Glomerular visceral epithelial cell (primary cell): ENCODE results near the gene CSF2RB.

ENCODE experiments used
- DNase-seq: peaks from one replicate; pipeline ENCODE4 v3.0.0-alpha.2; 2016; ENCODE audit errors: extremely low spot score

The CSF2RB gene

GRCh38 chr22:36936362-36937116 is 23.1 kb downstream of the CSF2RB start:
- DNase-seq: no peak

GRCh38 chr22:36937319-36938027 is 24.0 kb downstream of the CSF2RB start:
- DNase-seq: no peak

GRCh38 chr22:36938028-36938425 is 24.6 kb downstream of the CSF2RB start:
- no peak for DNase-seq

GRCh38 chr22:36938886-36939285 is 25.5 kb downstream of the CSF2RB start:
- DNase-seq: no peak

- no peak for DNase-seq
These were observed 27.2 kb downstream of the CSF2RB start for GRCh38 chr22:36940676-36941075.

GRCh38 chr22:36942556-36942955 is 29.1 kb downstream of the CSF2RB start:
- no peak for DNase-seq

- no peak for DNase-seq
These were observed 33.2 kb downstream of the CSF2RB start for GRCh38 chr22:36946421-36947158.

GRCh38 chr22:36948273-36949225 is 35.1 kb downstream of the CSF2RB start:
- no peak for DNase-seq

- DNase-seq: no peak
These were observed 37.6 kb downstream of the CSF2RB start for GRCh38 chr22:36950797-36951590.

GRCh38 chr22:36951746-36952145 is 38.3 kb downstream of the CSF2RB start:
- no peak for DNase-seq

GRCh38 chr22:36953239-36954080 is 40.0 kb downstream of the CSF2RB start:
- no peak for DNase-seq

- no peak for DNase-seq
These were observed 41.0 kb downstream of the CSF2RB start for GRCh38 chr22:36954251-36955014.

GRCh38 chr22:36955691-36956090 is 42.3 kb downstream of the CSF2RB start:
- no peak for DNase-seq

GRCh38 chr22:36958366-36958765 is 44.9 kb downstream of the CSF2RB start:
- DNase-seq: no peak

- DNase-seq: no peak
These were observed 48.2 kb downstream of the CSF2RB start for GRCh38 chr22:36961626-36962025.

GRCh38 chr22:36963302-36963701 is 49.9 kb downstream of the CSF2RB start:
- DNase-seq: no peak

- no peak for DNase-seq
These were observed 50.7 kb downstream of the CSF2RB start for GRCh38 chr22:36964106-36964505.

GRCh38 chr22:36965696-36966095 is 52.3 kb downstream of the CSF2RB start:
- DNase-seq: no peak
